ENCODE results near the gene RANBP9. TPM values are rescaled to one million over a fixed set of nuclear protein-coding genes. Genes with fewer than 3 reads are reported as not detected.

The RANBP9 gene
- total and polyA plus RNA-seq, 2 of the 13 experiments (the other 11 are each of a cell fraction or from before 2014, with no cell fraction given), result 26.6 to 30.6 TPM

- no peak overlapping the region for H3K27ac ChIP-seq (ENCODE audit: extremely low read length, insufficient read depth, low read length)
- intact Hi-C loops (cut with micrococcal nuclease; ENCODE audit: unreplicated experiment) (no loop called here), in situ Hi-C loops (cut with HindIII; ENCODE audit: extremely low pct_ligation_motif_present, low pct_unique_long_range_greater_than_20kb) (no loop called here)
- DNase-seq (ENCODE audit: low spot score) (no peak), FAIRE-seq (no peak), ATAC-seq (no peak)
- H3K36me3 ChIP-seq (replicated peaks in 1 of 2; ENCODE audit: control insufficient read depth in 1 of 2, insufficient read depth in 2 of 2, low read length in 2 of 2), result no peaks in the 10 kb centered on the region
- H3K4me1 ChIP-seq (ENCODE audit: insufficient read depth, low read length), result peaks cover 45% of the 10 kb centered on the region
- H4K20me1 ChIP-seq (ENCODE audit: insufficient read depth, low read length), result peaks cover 4% of the 10 kb centered on the region
- H3K27me3 ChIP-seq (ENCODE audit: control insufficient read depth in 1 of 2, insufficient read depth in 2 of 2, low read length in 2 of 2), result no peaks in the 10 kb centered on the region
- BruUV-seq (replicated peaks), result no TSS peak
- H2AFZ ChIP-seq (ENCODE audit: low read length), result no peak overlapping the region
- H3K9ac ChIP-seq (ENCODE audit: insufficient read depth, low read depth, low read length), result no peak overlapping the region
- 95% methylated on average over 3 of the region's 3 CpGs for WGBS (ENCODE audit: low lambda C conversion rate)
- H3K4me2 ChIP-seq (ENCODE audit: low read depth, low read length), result no peak overlapping the region
- ChIA-PET CTCF (ENCODE audit: low intra/inter-chr PET ratio, low total read pairs) (no interaction called here), POLR2A (no interaction called here)
- H3K9me3 ChIP-seq (ENCODE audit: low read length), result peaks cover 9% of the 10 kb centered on the region
- H3K4me3 ChIP-seq (replicated peaks in 1 of 3; ENCODE audit: insufficient read depth in 1 of 3, low read depth in 2 of 3, low read length in 3 of 3), result no peak overlapping the region
- TF ChIP-seq ZNF530 (CRISPR knock-in tag; IDR thresholded peaks at IDR 0.05; ENCODE audit: low read depth) (no peak), ZMAT5 (CRISPR knock-in tag; IDR thresholded peaks at IDR 0.05; ENCODE audit: borderline replicate concordance, low read depth) (no peak)
- H3K79me2 ChIP-seq (ENCODE audit: insufficient read depth, low read length), result peaks cover 98% of the 10 kb centered on the region
Observed at GRCh38 chr6:13673825-13674444, 37.7 kb downstream of the RANBP9 start.

GRCh38 chr6:13673368-13673767, 38.3 kb downstream of the RANBP9 start:
- Histone ChIP-seq H3K9me3 (ENCODE audit: low read length) (peaks cover 9% of the 10 kb centered on the region), H3K4me3 (replicated peaks in 1 of 3; ENCODE audit: insufficient read depth in 1 of 3, low read depth in 2 of 3, low read length in 3 of 3) (no peak overlapping the region), H3K9ac (ENCODE audit: insufficient read depth, low read depth, low read length) (no peak overlapping the region), H3K79me2 (ENCODE audit: insufficient read depth, low read length) (peaks cover 98% of the 10 kb centered on the region), H4K20me1 (ENCODE audit: insufficient read depth, low read length) (peaks cover 4% of the 10 kb centered on the region), H2AFZ (ENCODE audit: low read length) (no peak overlapping the region), H3K27ac (ENCODE audit: extremely low read length, insufficient read depth, low read length) (no peak overlapping the region), H3K36me3 (replicated peaks in 1 of 2; ENCODE audit: control insufficient read depth in 1 of 2, insufficient read depth in 2 of 2, low read length in 2 of 2) (no peaks in the 10 kb centered on the region), H3K4me1 (ENCODE audit: insufficient read depth, low read length) (peaks cover 45% of the 10 kb centered on the region), H3K27me3 (ENCODE audit: control insufficient read depth in 1 of 2, insufficient read depth in 2 of 2, low read length in 2 of 2) (no peaks in the 10 kb centered on the region), H3K4me2 (ENCODE audit: low read depth, low read length) (no peak overlapping the region)
- FAIRE-seq (no peak), ATAC-seq (no peak), DNase-seq (ENCODE audit: low spot score) (no peak)
- intact Hi-C loops (cut with micrococcal nuclease; ENCODE audit: unreplicated experiment) (no loop called here), in situ Hi-C loops (cut with HindIII; ENCODE audit: extremely low pct_ligation_motif_present, low pct_unique_long_range_greater_than_20kb) (no loop called here)
- CTCF ChIA-PET (ENCODE audit: low intra/inter-chr PET ratio, low total read pairs), result no interaction called here
- no peak for TF ChIP-seq KLF16 (CRISPR knock-in tag; IDR thresholded peaks at IDR 0.05)
- 0 out of 4 replicates have a peak, but pooled peaks of 1 of the 2 experiments have one; percentile 17 for TF ChIP-seq MAFK (conservative IDR thresholded peaks at IDR 0.05 in 1 of 2, IDR thresholded peaks at IDR 0.05 in 1 of 2; ENCODE audit: low read length in 2 of 2)
- POLR2A ChIA-PET, result no interaction called here
- BruUV-seq (replicated peaks), result no TSS peak
- WGBS (ENCODE audit: low lambda C conversion rate), result 91% methylated on average over 1 of the region's 1 CpG
